Left renal cortex interstitium (tissue), 4 donors: ENCODE data around the gene SLC25A41. TPM values are rescaled to one million over a fixed set of nuclear protein-coding genes. Genes with fewer than 3 reads are reported as not detected.

ENCODE experiments used
- DNase-seq, 4 donors: peaks; one replicate each; pipeline ENCODE4 v3.0.0-alpha.2; 2013; ENCODE audit warnings: low read depth in 4 of 4, low spot score in 2 of 4, missing footprints in 1 of 4
- polyA plus RNA-seq, 4 donors: library from polyadenylated mRNA; unstranded; fragments of 120-200 nt; gene quantifications; one replicate each; pipeline ENCODE4 v1.2.1, GENCODE V29; 2013; ENCODE audit not compliant: insufficient read length in 4 of 4

SLC25A41 gene
- polyA plus RNA-seq: 1 to 10 TPM in 1 of 4 donors, under 1 TPM in 3; 0.25 to 1.5 (median 0.61) TPM

DNA sequence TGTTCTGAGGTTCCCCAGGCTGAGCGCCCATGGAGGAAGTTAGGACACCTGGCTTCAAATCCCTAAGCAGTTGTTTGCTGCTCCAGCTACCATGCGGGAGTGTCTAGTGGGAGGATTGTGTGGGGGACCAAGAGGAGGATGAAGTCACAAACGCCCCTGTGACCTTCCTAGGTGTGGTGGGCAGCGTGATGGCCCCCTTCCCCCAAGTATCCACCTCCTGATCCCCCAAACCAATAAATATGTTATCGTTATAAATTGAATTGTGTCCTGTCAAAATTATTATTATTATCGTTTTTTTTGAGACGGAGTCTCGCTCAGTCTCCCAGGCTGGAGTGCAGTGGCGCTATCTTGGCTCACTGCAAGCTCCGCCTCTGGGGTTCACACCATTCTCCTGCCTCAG, at the start of gene SLC25A41:
SLC25A41 (minus strand) TSS at position 101 of the 400 bp plus-strand sequence; CDS start at position 31, 70 bp downstream.
- DNase-seq: no peak

GRCh38 chr19:6483235-6483634, 49.7 kb upstream of the SLC25A41 start:
- no peak for DNase-seq

- DNase-seq: no peak
Measured at GRCh38 chr19:6482343-6482686, 48.8 kb upstream of the SLC25A41 start.

GRCh38 chr19:6481541-6482342, 48.2 kb upstream of the SLC25A41 start, which contains the start of gene DENND1C:
Gene DENND1C, minus strand, starts transcription at chr19:6481787. Its CDS starts 92 bp downstream, at chr19:6481695.
- no peak for DNase-seq

- no peak for DNase-seq
Measured at GRCh38 chr19:6480848-6481415, 47.4 kb upstream of the SLC25A41 start.

DNA sequence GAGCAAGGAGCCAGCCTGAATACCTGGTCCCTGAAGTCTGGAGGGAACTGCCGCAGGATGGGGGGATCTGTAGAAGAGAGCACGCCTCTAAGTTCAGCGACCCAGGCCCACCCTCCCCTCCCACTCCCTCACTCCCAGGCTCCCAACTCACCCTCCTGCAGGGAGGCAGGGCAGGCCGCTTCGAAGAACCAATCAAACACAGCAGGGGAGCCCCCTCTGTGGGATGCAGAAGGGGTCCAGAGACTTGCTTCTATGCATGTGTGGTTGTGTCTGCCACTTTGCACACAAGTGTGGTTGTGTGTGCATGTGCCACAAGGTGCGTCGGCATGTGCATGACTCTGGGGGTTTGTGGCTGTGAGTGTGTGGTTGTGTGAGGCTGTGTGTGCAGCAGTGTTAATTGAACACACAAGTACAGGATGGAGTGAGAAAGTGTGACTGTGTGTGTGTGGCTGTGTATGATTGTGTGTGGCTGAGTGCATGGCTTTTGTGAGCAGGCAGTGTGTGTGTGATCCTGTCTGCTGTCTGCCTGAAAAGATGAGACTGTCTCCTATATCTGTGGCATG, 46.4 kb upstream of the SLC25A41 start:
- no peak for DNase-seq

DNA sequence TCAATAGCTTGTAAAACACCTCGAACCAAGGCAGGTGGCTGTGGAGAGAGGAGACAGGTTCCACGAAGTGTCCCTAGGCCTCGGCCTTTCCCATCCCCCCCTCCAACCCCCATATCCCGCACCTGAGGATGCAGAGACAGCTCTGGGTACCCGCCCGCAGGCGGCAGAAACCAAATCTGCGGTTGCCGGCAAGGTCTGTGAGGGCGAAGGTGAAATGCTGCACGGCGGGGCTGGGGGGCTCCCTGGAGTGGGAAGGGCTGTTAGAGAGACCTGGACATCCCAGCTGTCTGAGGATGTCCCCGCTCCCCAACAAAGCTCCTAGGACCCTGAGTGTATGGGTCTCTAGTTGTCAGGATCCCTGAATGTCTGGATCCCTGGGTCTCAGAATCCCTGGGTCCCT, 45.3 kb upstream of the SLC25A41 start:
- DNase-seq: no peak

GRCh38 chr19:6476896-6477431, 43.4 kb upstream of the SLC25A41 start:
- no peak for DNase-seq

DNA sequence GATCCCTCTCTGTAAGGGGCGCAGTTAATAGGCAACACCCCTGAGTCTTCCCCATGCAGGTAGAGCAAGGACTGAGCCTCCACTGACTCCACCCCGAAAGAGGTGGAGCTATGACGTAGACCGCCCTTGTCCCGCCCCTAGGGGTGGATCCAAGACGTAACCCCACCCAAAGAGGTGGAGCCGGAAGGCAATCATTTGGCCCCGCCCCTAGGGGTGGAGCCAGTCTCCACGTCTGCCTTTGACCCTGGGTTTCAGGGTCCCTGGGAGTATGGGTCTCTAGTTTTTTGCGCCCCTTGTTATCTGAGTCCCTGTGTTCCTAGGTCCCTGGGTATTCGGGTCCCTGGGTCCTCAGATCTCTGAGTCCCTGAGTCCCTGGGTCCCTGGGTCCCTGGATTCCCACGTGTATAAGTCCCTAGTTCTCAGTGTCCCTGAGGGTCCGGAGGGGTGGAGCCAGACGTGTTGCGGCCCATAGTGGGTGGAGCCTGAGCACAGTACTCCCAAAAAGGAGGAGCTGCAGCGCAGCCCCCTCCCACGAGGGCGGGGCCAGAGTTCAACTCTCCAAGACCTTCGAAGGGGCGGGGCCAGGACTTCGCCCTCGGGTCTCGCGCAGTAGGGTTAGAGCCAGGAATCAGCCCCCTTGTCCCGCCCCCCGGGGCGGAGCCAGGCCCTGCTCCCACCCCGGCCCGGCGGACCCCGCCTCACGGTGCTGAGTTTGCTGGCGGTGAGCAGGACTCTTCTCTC, 42.8 kb upstream of the SLC25A41 start:
- peak in 3 of 4 donors; percentile 41 to 71 (median 51) for DNase-seq

DNA sequence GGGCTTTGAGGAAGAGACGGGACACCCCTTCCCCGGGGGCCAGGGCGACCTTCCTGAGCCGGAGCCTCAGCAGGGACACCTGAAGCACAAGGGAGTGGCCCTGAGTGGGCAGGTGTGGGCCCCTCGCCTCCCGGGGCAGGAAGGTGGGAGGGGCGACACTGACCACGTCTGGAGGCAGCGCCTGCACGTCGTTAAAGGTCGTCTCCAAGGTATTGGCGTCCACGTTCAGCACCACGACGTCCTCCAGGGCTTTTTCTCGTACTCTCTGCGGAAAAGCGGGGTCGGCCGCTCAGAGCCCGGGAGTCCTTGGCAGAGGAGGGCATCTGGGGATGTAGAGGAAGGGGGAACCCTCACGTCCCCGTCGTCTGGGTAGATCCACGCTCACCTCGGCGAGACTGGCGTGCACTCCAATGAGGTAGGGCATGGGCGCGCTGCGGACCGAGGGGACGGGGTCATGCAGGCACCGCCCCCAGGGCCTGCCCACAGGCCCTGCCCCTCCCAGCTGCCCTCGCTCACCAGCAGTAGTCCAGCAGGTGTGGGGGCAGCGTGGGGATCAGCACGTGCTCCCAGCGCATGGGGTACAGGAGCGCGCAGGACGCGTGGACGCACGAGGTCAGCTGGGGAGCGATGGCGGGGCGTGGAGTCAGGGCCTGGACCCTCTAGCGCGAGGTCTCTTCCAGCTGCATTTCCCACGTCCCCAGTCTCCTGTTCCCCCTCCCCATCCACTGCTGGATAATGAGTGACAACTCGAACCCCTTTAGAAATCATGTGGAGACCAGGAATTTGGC, 42.0 kb upstream of the SLC25A41 start:
- no peak for DNase-seq

DNA sequence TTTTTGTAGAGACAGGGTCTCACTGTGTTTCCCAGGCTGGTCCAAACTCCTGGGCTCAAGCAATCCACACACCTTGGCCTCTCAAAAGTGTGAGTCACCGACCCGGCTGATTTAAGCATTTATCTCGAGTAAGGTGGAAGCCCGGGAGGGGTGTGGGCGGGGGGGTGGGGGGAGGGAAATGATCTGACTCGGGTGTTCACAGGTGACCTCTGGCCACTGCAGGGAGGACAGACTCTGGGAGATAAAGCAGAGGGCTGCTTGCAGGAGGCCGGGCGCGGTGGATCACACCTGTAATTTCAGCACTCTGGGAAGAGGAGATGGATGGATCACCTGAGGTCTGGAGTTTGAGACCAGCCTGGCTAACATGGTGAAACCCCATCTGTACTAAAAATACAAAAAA, 40.1 kb upstream of the SLC25A41 start:
- no peak for DNase-seq

DNA sequence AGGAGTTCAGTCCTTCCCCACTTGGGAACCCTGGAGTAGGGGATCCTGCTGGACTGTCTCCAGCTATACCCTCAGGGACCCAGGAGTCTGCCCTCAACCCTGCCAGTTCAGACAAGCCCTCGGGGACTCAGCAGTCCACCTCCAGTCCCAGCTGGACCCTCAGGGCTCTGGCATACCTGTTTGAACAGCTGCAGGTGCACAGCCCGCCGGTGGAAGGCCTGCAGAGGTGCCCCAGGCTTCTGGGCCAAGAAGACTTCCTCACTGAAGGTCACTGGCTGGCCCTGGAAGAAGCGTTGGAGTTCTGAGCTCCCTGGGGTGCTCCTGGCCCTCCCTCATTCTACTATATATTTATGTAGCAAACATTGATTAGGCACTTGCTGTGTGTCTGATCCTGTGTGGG, 39.1 kb upstream of the SLC25A41 start:
- no peak for DNase-seq

GRCh38 chr19:6471076-6471475, 37.5 kb upstream of the SLC25A41 start:
- no peak for DNase-seq

- no peak for DNase-seq
Measured at GRCh38 chr19:6470173-6470572, 36.6 kb upstream of the SLC25A41 start.

GRCh38 chr19:6467384-6467783, 33.8 kb upstream of the SLC25A41 start:
- no peak for DNase-seq

GRCh38 chr19:6466526-6467248, 33.1 kb upstream of the SLC25A41 start:
- DNase-seq: no peak

DNA sequence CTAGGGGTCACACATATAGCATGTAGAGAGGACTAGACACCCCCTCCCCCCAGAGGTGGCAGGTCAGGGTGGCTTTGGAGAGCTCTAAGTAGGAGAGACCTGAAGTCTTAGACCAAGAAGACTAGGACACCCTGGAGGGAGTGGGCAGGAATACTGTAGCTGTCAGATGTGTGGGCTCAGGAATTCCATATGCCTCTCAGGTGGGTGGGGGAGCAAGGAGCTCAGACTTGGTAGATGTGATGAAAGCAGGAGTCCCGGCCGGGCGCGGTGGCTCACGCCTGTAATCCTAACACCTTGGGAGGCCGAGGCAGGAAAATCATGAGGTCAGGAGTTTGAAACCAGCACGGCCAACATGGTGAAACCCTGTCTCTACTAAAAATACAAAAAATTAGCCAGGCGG, 32.1 kb upstream of the SLC25A41 start:
- DNase-seq: no peak

- DNase-seq: no peak
Measured at GRCh38 chr19:6465006-6465405, 31.4 kb upstream of the SLC25A41 start.

GRCh38 chr19:6464070-6464873, 30.7 kb upstream of the SLC25A41 start, which contains the start of gene CRB3:
Gene CRB3, plus strand, starts transcription at chr19:6464271. Its CDS starts 431 bp downstream, at chr19:6464702.
- peak; percentile 21 to 69 (median 50) for DNase-seq
